ENCODE measurements around the gene OTOL1.

- TF ChIP-seq CTCF (conservative IDR thresholded peaks at IDR 0.05) (no peak), ZFX (IDR thresholded peaks at IDR 0.05) (no peak)
Observed at GRCh38 chr3:161549261-161549660, 52.7 kb downstream of the OTOL1 start.

All from C4-2B (cell line).